Body of pancreas (tissue), 4 donors: ENCODE measurements around the gene B3GAT1.

ENCODE experiments used
- POLR2A ChIP-seq, 3 donors: fragments of 450-650 bp; IDR thresholded peaks; one replicate each; pipeline ENCODE4 v1.6.1; 2016; ENCODE audit warnings: antibody characterized with exemption in 3 of 3, mild to moderate bottlenecking in 2 of 3
- TF ChIP-seq, protein P1 (sequence below), 7 experiments: fragments of 450-650 bp in 4 of 7; fragments of 200-600 bp in 3 of 7; sonication (generic) in 3 of 7; IDR thresholded peaks; one replicate each; pipeline ENCODE4 v1.5.1; 2016 to 2019; ENCODE audit warnings: antibody characterized with exemption in 7 of 7

- TF ChIP-seq, protein P1, sequence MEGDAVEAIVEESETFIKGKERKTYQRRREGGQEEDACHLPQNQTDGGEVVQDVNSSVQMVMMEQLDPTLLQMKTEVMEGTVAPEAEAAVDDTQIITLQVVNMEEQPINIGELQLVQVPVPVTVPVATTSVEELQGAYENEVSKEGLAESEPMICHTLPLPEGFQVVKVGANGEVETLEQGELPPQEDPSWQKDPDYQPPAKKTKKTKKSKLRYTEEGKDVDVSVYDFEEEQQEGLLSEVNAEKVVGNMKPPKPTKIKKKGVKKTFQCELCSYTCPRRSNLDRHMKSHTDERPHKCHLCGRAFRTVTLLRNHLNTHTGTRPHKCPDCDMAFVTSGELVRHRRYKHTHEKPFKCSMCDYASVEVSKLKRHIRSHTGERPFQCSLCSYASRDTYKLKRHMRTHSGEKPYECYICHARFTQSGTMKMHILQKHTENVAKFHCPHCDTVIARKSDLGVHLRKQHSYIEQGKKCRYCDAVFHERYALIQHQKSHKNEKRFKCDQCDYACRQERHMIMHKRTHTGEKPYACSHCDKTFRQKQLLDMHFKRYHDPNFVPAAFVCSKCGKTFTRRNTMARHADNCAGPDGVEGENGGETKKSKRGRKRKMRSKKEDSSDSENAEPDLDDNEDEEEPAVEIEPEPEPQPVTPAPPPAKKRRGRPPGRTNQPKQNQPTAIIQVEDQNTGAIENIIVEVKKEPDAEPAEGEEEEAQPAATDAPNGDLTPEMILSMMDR (IDR thresholded peaks at IDR 0.05), result no peak
- no peak for TF ChIP-seq POLR2A (IDR thresholded peaks at IDR 0.05)
Observed at GRCh38 chr11:134338068-134338467, 74.0 kb downstream of the B3GAT1 start.
